Measurements from ENCODE around the gene STAG1. TPM values are rescaled to one million over a fixed set of nuclear protein-coding genes. Genes with fewer than 3 reads are reported as not detected.

STAG1 gene
- total and polyA plus RNA-seq, 9 of the 15 experiments (the other 6 are each of a cell fraction or from before 2014, with no cell fraction given), result 2.7 to 17.7 (median 8.8) TPM

DNA sequence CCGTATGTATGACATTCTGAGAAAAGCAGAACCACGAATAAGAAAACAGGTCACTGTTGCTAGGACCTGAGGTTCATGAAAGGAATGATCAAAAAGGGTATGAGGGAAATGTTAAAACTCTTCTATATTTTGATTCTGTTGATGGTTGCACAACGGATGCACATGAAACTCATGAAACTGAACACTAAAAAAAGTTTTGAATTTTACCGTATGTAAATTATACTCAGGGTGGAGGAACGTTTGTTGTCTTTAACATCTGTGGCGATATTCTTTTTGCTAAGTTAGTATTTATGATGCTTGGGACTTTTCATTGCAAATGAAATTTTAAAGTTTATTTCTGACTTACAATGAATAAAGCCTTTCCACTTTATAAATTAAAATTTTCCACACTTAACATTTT, 55.4 kb downstream of the STAG1 start:
- ATAC-seq (no peak), FAIRE-seq (no peak), DNase-seq (ENCODE audit: extremely low read depth in 1 of 4, low spot score in 3 of 4) (no peak)
- ChIA-PET CTCF (ENCODE audit: low intra/inter-chr PET ratio) (no interaction called here), POLR2A (no interaction called here)
- intact Hi-C loops (cut with micrococcal nuclease) (no loop called here), in situ Hi-C loops (cut with MboI) (no loop called here)
- Histone ChIP-seq H3K4me1 (replicated peaks in 1 of 2; ENCODE audit: control insufficient read depth in 2 of 2, insufficient read depth in 2 of 2, low read length in 2 of 2) (peaks cover 0 to 6% of the 10 kb centered on the region in 2 experiments; a peak in 3 of 5 replicates), H3K79me2 (ENCODE audit: control insufficient read depth, insufficient read depth, low read length) (peaks cover 46% of the 10 kb centered on the region), H3K9ac (ENCODE audit: insufficient read depth in 1 of 2, low read depth in 2 of 2, low read length in 2 of 2) (no peak overlapping the region), H3K4me2 (ENCODE audit: insufficient read depth, low read length) (no peak overlapping the region), H3K9me3 (replicated peaks; ENCODE audit: control insufficient read depth, insufficient read depth, low read depth, low read length) (peaks cover 13% of the 10 kb centered on the region; the same call in 1 of the 2 replicates), H4K20me1 (replicated peaks; ENCODE audit: control insufficient read depth, insufficient read depth, low read length) (no peaks in the 10 kb centered on the region), H3K27ac (ENCODE audit: extremely low read depth, low read depth, low read length) (no peak overlapping the region), H3K4me3 (no peak overlapping the region), H3K27me3 (ENCODE audit: control insufficient read depth in 2 of 2, insufficient read depth in 2 of 2, low read length in 2 of 2) (no peaks in the 10 kb centered on the region), H3K9me1 (ENCODE audit: control insufficient read depth, insufficient read depth, low read length) (no peaks in the 10 kb centered on the region), H3K36me3 (ENCODE audit: control insufficient read depth, insufficient read depth, low read length) (no peaks in the 10 kb centered on the region), H2AFZ (ENCODE audit: low read depth, low read length) (no peak overlapping the region)
- TF ChIP-seq TAF7 (tag; IDR thresholded peaks at IDR 0.05) (no peak), LCOR (CRISPR knock-in tag; IDR thresholded peaks at IDR 0.05) (no peak), RBM22 (IDR thresholded peaks at IDR 0.05; ENCODE audit: low read depth, low read length, poor library complexity, severe bottlenecking) (no peak), SRSF9 (IDR thresholded peaks at IDR 0.05; ENCODE audit: borderline replicate concordance, low read depth, low read length) (no peak), POLR2G (IDR thresholded peaks at IDR 0.05; ENCODE audit: low read depth, low read length) (no peak), ARNT (IDR thresholded peaks at IDR 0.05) (no peak), GTF2F1 (IDR thresholded peaks at IDR 0.05; ENCODE audit: low read depth, low read length) (no peak), PHF20 (IDR thresholded peaks at IDR 0.05; ENCODE audit: partially characterized antibody) (no peak), ETS1 (conservative IDR thresholded peaks at IDR 0.05; ENCODE audit: control insufficient read depth, low read depth, low read length) (no peak), MYBL2 (IDR thresholded peaks at IDR 0.05; ENCODE audit: low read depth) (no peak), MYBL2 (CRISPR knock-in tag; IDR thresholded peaks at IDR 0.05; ENCODE audit: borderline replicate concordance) (no peak), ZNF253 (CRISPR knock-in tag; conservative IDR thresholded peaks at IDR 0.05) (no peak), DACH1 (IDR thresholded peaks at IDR 0.05; ENCODE audit: partially characterized antibody) (no peak), SLC30A9 (CRISPR knock-in tag; IDR thresholded peaks at IDR 0.05) (no peak)
- TF ChIP-seq, protein P1, sequence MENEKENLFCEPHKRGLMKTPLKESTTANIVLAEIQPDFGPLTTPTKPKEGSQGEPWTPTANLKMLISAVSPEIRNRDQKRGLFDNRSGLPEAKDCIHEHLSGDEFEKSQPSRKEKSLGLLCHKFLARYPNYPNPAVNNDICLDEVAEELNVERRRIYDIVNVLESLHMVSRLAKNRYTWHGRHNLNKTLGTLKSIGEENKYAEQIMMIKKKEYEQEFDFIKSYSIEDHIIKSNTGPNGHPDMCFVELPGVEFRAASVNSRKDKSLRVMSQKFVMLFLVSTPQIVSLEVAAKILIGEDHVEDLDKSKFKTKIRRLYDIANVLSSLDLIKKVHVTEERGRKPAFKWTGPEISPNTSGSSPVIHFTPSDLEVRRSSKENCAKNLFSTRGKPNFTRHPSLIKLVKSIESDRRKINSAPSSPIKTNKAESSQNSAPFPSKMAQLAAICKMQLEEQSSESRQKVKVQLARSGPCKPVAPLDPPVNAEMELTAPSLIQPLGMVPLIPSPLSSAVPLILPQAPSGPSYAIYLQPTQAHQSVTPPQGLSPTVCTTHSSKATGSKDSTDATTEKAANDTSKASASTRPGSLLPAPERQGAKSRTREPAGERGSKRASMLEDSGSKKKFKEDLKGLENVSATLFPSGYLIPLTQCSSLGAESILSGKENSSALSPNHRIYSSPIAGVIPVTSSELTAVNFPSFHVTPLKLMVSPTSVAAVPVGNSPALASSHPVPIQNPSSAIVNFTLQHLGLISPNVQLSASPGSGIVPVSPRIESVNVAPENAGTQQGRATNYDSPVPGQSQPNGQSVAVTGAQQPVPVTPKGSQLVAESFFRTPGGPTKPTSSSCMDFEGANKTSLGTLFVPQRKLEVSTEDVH (IDR thresholded peaks at IDR 0.05; ENCODE audit: low read depth, partially characterized antibody), result no peak
- TF ChIP-seq, protein P2, sequence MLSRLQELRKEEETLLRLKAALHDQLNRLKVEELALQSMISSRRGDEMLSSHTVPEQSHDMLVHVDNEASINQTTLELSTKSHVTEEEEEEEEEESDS (CRISPR knock-in tag; IDR thresholded peaks at IDR 0.05), result no peak
- TF ChIP-seq, protein P3, sequence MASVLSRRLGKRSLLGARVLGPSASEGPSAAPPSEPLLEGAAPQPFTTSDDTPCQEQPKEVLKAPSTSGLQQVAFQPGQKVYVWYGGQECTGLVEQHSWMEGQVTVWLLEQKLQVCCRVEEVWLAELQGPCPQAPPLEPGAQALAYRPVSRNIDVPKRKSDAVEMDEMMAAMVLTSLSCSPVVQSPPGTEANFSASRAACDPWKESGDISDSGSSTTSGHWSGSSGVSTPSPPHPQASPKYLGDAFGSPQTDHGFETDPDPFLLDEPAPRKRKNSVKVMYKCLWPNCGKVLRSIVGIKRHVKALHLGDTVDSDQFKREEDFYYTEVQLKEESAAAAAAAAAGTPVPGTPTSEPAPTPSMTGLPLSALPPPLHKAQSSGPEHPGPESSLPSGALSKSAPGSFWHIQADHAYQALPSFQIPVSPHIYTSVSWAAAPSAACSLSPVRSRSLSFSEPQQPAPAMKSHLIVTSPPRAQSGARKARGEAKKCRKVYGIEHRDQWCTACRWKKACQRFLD (CRISPR knock-in tag; IDR thresholded peaks at IDR 0.05), result no peak
- no TSS peak for BruUV-seq (replicated peaks)
- WGBS (ENCODE audit: insufficient coverage, low coverage, missing lambda C conversion rate), result 94% methylated on average over 6 of the region's 6 CpGs

Data from K562 (cell line).